GM23338 (cell line): ENCODE data around the gene POLR3E. TPM values are rescaled to one million over a fixed set of nuclear protein-coding genes. Genes with fewer than 3 reads are reported as not detected.

Source experiments
- ATAC-seq: fragments of 200-7000 bp; cut with Tn5 transposase; 3 replicates; pipeline ENCODE4 v1.9.1; 2020
- DNase-seq: peaks from one replicate; pipeline ENCODE4 v3.0.0-alpha.2; 2015; ENCODE audit warnings: low spot score
- H2AFZ ChIP-seq: fragments of 200-600 bp; sonication (generic); 2 replicates; pipeline ENCODE4 v1.8.0; 2016; ENCODE audit warnings: antibody characterized with exemption, mild to moderate bottlenecking, moderate library complexity
- H3F3A ChIP-seq: fragments of 200-600 bp; sonication (generic); replicated peaks from 2 replicates; pipeline ENCODE4 v1.8.0; 2017; ENCODE audit warnings: antibody characterized with exemption, mixed run types, low read depth
- H3K27ac ChIP-seq: fragments of 200-600 bp; sonication (generic); 2 replicates; pipeline ENCODE4 v1.6.1; 2016; ENCODE audit warnings: low read depth
- H3K27me3 ChIP-seq: fragments of 200-600 bp; sonication (generic); 2 replicates; pipeline ENCODE4 v1.8.0; 2016; ENCODE audit warnings: mild to moderate bottlenecking, mixed run types, moderate library complexity; ENCODE audit not compliant: insufficient read depth
- H3K36me3 ChIP-seq: fragments of 200-600 bp; sonication (generic); 2 replicates; pipeline ENCODE4 v1.8.0; 2016; ENCODE audit warnings: mild to moderate bottlenecking; ENCODE audit not compliant: insufficient read depth
- H3K4me1 ChIP-seq: fragments of 200-600 bp; sonication (generic); 2 replicates; pipeline ENCODE4 v1.8.0; 2016; ENCODE audit warnings: mild to moderate bottlenecking, moderate library complexity; ENCODE audit not compliant: insufficient read depth
- H3K4me2 ChIP-seq: fragments of 200-600 bp; sonication (generic); 2 replicates; pipeline ENCODE4 v1.7.1; 2017; ENCODE audit warnings: mixed run types
- H3K4me3 ChIP-seq: fragments of 200-600 bp; sonication (generic); 2 replicates; pipeline ENCODE4 v1.6.1; 2016; ENCODE audit warnings: mixed run types
- H3K79me2 ChIP-seq: fragments of 200-600 bp; sonication (generic); replicated peaks from 2 replicates; pipeline ENCODE4 v1.8.0; 2017; ENCODE audit warnings: mild to moderate bottlenecking; ENCODE audit not compliant: insufficient read depth
- H3K9me2 ChIP-seq: fragments of 200-600 bp; sonication (generic); 2 replicates; pipeline ENCODE4 v1.8.0; 2017; ENCODE audit not compliant: insufficient read depth
- H4K20me1 ChIP-seq: fragments of 200-600 bp; sonication (generic); replicated peaks from 2 replicates; pipeline ENCODE4 v1.8.0; 2017; ENCODE audit warnings: mild to moderate bottlenecking; ENCODE audit not compliant: insufficient read depth
- H3K27ac Mint-ChIP-seq: 2 replicates; pipeline ENCODE4 v1.8.0; 2020; ENCODE audit warnings: inconsistent platforms, mild to moderate bottlenecking, moderate library complexity, mixed read lengths
- H3K27me3 Mint-ChIP-seq: 3 replicates; pipeline ENCODE4 v1.8.0; 2022; ENCODE audit warnings: low read depth, mild to moderate bottlenecking, moderate library complexity, mixed read lengths, inconsistent platforms; ENCODE audit not compliant: insufficient read depth, poor library complexity
- H3K36me3 Mint-ChIP-seq: 3 replicates; pipeline ENCODE4 v1.8.0; 2021; ENCODE audit warnings: low read depth, mild to moderate bottlenecking, inconsistent platforms, moderate library complexity, mixed read lengths
- H3K4me1 Mint-ChIP-seq: 3 replicates; pipeline ENCODE4 v1.8.0; 2020; ENCODE audit warnings: mild to moderate bottlenecking, inconsistent platforms, mixed read lengths
- H3K4me3 Mint-ChIP-seq: 3 replicates; pipeline ENCODE4 v1.8.0; 2021; ENCODE audit warnings: moderate library complexity, mild to moderate bottlenecking, inconsistent platforms, mixed read lengths
- H3K9me3 Mint-ChIP-seq: 3 replicates; pipeline ENCODE4 v1.8.0; 2020; ENCODE audit warnings: moderate library complexity, mild to moderate bottlenecking, inconsistent platforms, mixed read lengths
- CREB1 ChIP-seq: fragments of 250-450 bp; sonication (Bioruptor Pico); IDR thresholded peaks from 2 replicates; pipeline ENCODE4 v1.5.0; 2020; ENCODE audit warnings: low read depth, mild to moderate bottlenecking, moderate library complexity
- CTCF ChIP-seq, 2 experiments: fragments of 200-600 bp in 1 of 2; sonication (generic) in 1 of 2; conservative IDR thresholded peaks; 2 replicates each; pipeline versions ENCODE4 v1.5.1 to v1.6.1; 2016 to 2017; ENCODE audit warnings: antibody characterized with exemption in 2 of 2, low read depth in 2 of 2, mild to moderate bottlenecking in 2 of 2, moderate library complexity in 1 of 2
- ETS1 ChIP-seq: IDR thresholded peaks from 2 replicates; pipeline ENCODE4 v1.6.1; 2016; ENCODE audit warnings: antibody characterized with exemption
- EZH2phosphoT487 ChIP-seq: fragments of 200-600 bp; sonication (generic); IDR thresholded peaks from one replicate; pipeline ENCODE4 v1.8.1; 2018; ENCODE audit warnings: antibody characterized with exemption; ENCODE audit not compliant: unreplicated experiment
- JUNB ChIP-seq: IDR thresholded peaks from one replicate; pipeline ENCODE4 v1.6.1; 2016; ENCODE audit warnings: antibody characterized with exemption; ENCODE audit not compliant: unreplicated experiment
- NANOG ChIP-seq: IDR thresholded peaks from 2 replicates; pipeline ENCODE4 v1.6.1; 2016; ENCODE audit warnings: antibody characterized with exemption, borderline replicate concordance
- POLR2AphosphoS5 ChIP-seq: IDR thresholded peaks from 2 replicates; pipeline ENCODE4 v1.6.1; 2016; ENCODE audit warnings: antibody characterized with exemption, low read depth
- STAT1 ChIP-seq: IDR thresholded peaks from one replicate; pipeline ENCODE4 v1.6.1; 2016; ENCODE audit warnings: antibody characterized with exemption; ENCODE audit not compliant: unreplicated experiment
- ZNF114 ChIP-seq: fragments of 250-450 bp; sonication (Bioruptor Pico); IDR thresholded peaks from 2 replicates; pipeline ENCODE4 v1.5.0; 2020; ENCODE audit warnings: mild to moderate bottlenecking, moderate library complexity
- ZNF331 ChIP-seq: fragments of 250-450 bp; sonication (Bioruptor Pico); IDR thresholded peaks from 2 replicates; pipeline ENCODE4 v1.5.0; 2020; ENCODE audit warnings: low read depth, mild to moderate bottlenecking, moderate library complexity
- polyA plus RNA-seq: library from polyadenylated mRNA; unstranded; fragments of >200 nt; fragmentation: Nextera tagmentation; extraction: Ambion mirVana; gene quantifications from 2 replicates; pipeline ENCODE4 v1.2.1, GENCODE V29; 2016
- total RNA-seq: library from RNA; depleted of rRNA; stranded (reverse); fragments of >200 nt; shearing (Covaris generic); gene quantifications from 2 replicates; pipeline ENCODE4 v1.2.3, GENCODE V29; 2014
- TF ChIP-seq, protein P1 (sequence below): IDR thresholded peaks from one replicate; pipeline ENCODE4 v1.6.1; 2018; ENCODE audit warnings: antibody characterized with exemption; ENCODE audit not compliant: unreplicated experiment

Gene POLR3E
- total and polyA plus RNA-seq, 2 experiments from 2014 or later, result 62.7 to 141 TPM

- no peaks in the 10 kb centered on the region for H3K4me1 ChIP-seq
- no peaks in the 10 kb centered on the region for H3K4me1 Mint-ChIP-seq
- peaks cover 13% of the 10 kb centered on the region for H4K20me1 ChIP-seq
- H3K36me3 Mint-ChIP-seq, result peaks cover 77% of the 10 kb centered on the region
- H2AFZ ChIP-seq, result no peak overlapping the region
- no peak for DNase-seq
- no peak overlapping the region for H3K27ac Mint-ChIP-seq
- H3K27me3 ChIP-seq, result no peaks in the 10 kb centered on the region
- H3F3A ChIP-seq, result peaks cover 5% of the 10 kb centered on the region
- no peak overlapping the region for H3K27ac ChIP-seq
- no peak for ATAC-seq
- no peak overlapping the region for H3K4me3 ChIP-seq
- no peaks in the 10 kb centered on the region for H3K9me3 Mint-ChIP-seq
- no peaks in the 10 kb centered on the region for H3K9me2 ChIP-seq
- peaks cover 52% of the 10 kb centered on the region for H3K36me3 ChIP-seq
- no peak overlapping the region for H3K4me3 Mint-ChIP-seq
- H3K27me3 Mint-ChIP-seq, result peaks cover 15% of the 10 kb centered on the region
- H3K79me2 ChIP-seq, result peaks cover 5% of the 10 kb centered on the region; the same call in 1 of the 2 replicates
- TF ChIP-seq ZNF331 (CRISPR knock-in tag), result no peak
- TF ChIP-seq CREB1 (CRISPR knock-in tag), result no peak
- TF ChIP-seq JUNB, result no peak
- no peak for TF ChIP-seq ETS1
- TF ChIP-seq STAT1, result no peak
- no peak for TF ChIP-seq EZH2phosphoT487
- no peak for TF ChIP-seq NANOG
- TF ChIP-seq POLR2AphosphoS5, result no peak
- no peak overlapping the region for H3K4me2 ChIP-seq
Observed at GRCh38 chr16:22327446-22327775, 30.2 kb downstream of the POLR3E start.

DNA sequence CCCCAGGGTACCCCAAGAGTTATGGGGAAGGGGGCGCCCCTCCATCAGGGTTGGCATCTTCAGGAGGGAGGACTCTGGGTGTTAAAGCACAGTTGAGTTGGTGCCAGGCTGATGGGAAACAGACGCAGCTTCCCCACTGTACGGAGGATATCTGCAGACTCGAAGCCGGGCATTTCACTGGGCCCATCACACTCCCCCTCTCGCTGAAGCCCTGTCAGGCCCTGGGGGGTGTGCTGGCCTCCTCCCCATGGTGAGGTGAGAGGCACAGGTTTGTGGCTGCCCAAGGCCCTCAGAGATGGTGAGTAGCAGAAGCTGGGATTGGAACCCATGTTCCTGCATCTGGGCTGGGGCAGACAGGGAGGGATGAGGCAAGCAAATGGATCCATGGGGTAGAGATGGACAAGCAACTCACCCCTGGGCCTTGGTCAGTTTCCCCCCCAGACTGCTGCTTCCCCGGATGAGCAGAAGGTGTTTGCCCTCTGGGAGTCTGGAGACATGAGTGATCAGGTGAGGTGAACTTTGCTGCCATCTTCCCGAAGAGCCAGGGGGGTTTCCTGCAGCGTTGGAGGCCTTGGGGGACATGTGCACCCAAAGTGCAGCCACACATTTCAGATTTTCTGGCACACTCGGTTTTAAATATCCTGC is 31.0 kb downstream of the POLR3E start:
- H3K4me2 ChIP-seq, result no peak overlapping the region
- H3K36me3 ChIP-seq, result peaks cover 52% of the 10 kb centered on the region
- no peak overlapping the region for H3K27ac Mint-ChIP-seq
- H4K20me1 ChIP-seq, result peaks cover 13% of the 10 kb centered on the region
- H2AFZ ChIP-seq, result no peak overlapping the region
- no peaks in the 10 kb centered on the region for H3K4me1 Mint-ChIP-seq
- 0 out of 2 replicates have a peak, but pooled peaks cover 5% of the 10 kb centered on the region for H3K79me2 ChIP-seq
- H3K27me3 Mint-ChIP-seq, result peaks cover 14% of the 10 kb centered on the region
- peaks cover 75% of the 10 kb centered on the region for H3K36me3 Mint-ChIP-seq
- no peaks in the 10 kb centered on the region for H3K27me3 ChIP-seq
- ATAC-seq, result no peak
- H3F3A ChIP-seq, result peaks cover 5% of the 10 kb centered on the region
- H3K4me3 ChIP-seq, result no peak overlapping the region
- H3K9me3 Mint-ChIP-seq, result no peaks in the 10 kb centered on the region
- H3K4me1 ChIP-seq, result no peaks in the 10 kb centered on the region
- no peaks in the 10 kb centered on the region for H3K9me2 ChIP-seq
- no peak for DNase-seq
- H3K4me3 Mint-ChIP-seq, result no peak overlapping the region
- H3K27ac ChIP-seq, result no peak overlapping the region
- no peak for TF ChIP-seq NANOG
- TF ChIP-seq CREB1 (CRISPR knock-in tag), result no peak
- TF ChIP-seq, protein P1, sequence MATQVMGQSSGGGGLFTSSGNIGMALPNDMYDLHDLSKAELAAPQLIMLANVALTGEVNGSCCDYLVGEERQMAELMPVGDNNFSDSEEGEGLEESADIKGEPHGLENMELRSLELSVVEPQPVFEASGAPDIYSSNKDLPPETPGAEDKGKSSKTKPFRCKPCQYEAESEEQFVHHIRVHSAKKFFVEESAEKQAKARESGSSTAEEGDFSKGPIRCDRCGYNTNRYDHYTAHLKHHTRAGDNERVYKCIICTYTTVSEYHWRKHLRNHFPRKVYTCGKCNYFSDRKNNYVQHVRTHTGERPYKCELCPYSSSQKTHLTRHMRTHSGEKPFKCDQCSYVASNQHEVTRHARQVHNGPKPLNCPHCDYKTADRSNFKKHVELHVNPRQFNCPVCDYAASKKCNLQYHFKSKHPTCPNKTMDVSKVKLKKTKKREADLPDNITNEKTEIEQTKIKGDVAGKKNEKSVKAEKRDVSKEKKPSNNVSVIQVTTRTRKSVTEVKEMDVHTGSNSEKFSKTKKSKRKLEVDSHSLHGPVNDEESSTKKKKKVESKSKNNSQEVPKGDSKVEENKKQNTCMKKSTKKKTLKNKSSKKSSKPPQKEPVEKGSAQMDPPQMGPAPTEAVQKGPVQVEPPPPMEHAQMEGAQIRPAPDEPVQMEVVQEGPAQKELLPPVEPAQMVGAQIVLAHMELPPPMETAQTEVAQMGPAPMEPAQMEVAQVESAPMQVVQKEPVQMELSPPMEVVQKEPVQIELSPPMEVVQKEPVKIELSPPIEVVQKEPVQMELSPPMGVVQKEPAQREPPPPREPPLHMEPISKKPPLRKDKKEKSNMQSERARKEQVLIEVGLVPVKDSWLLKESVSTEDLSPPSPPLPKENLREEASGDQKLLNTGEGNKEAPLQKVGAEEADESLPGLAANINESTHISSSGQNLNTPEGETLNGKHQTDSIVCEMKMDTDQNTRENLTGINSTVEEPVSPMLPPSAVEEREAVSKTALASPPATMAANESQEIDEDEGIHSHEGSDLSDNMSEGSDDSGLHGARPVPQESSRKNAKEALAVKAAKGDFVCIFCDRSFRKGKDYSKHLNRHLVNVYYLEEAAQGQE, result no peak
- no peak for TF ChIP-seq ZNF331 (CRISPR knock-in tag)
- no peak for TF ChIP-seq EZH2phosphoT487
- TF ChIP-seq ZNF114 (CRISPR knock-in tag), result no peak
- no peak for TF ChIP-seq STAT1
- no peak for TF ChIP-seq ETS1
- no peak for TF ChIP-seq CTCF (conservative IDR thresholded peaks at IDR 0.05; ENCODE audit: low read depth in 2 of 2)
